Esophagus muscularis mucosa (tissue), 4 donors: ENCODE results near the gene MINK1. TPM values are rescaled to one million over a fixed set of nuclear protein-coding genes. Genes with fewer than 3 reads are reported as not detected.
A peak's percentile ranks its signal among the peaks of the same experiment; 100 is the strongest.
"Not testable (repeated sequence)": the region's sequence is repeated elsewhere in the genome, so short reads cannot be mapped to it uniquely, and the experiment has no call there.

ENCODE experiments used
- DNase-seq: peaks from one replicate; pipeline ENCODE4 v3.0.0-alpha.2; 2017; ENCODE audit errors: extremely low spot score
- H3K27ac ChIP-seq, 4 donors: fragments of 200-600 bp; sonication (generic); replicated peaks in 1 of 4; 1 replicate in 3 of 4; 2 replicates in 1 of 4; pipeline ENCODE4 v1.5.1; 2016 to 2019; ENCODE audit warnings: mild to moderate bottlenecking in 1 of 4
- H3K27me3 ChIP-seq, 4 donors: fragments of 200-600 bp; sonication (generic); one replicate each; pipeline versions ENCODE4 v1.5.1 to v1.6.0; 2016 to 2019
- H3K36me3 ChIP-seq, 4 donors: fragments of 200-600 bp; sonication (generic); one replicate each; pipeline ENCODE4 v1.5.1; 2016 to 2019
- H3K4me1 ChIP-seq, 4 donors: fragments of 200-600 bp; sonication (generic); one replicate each; pipeline ENCODE4 v1.5.1; 2016 to 2019
- H3K4me3 ChIP-seq, 4 donors: fragments of 200-600 bp; sonication (generic); 1 replicate in 2 of 4; 2 replicates in 2 of 4; pipeline ENCODE4 v1.5.1; 2016 to 2019; ENCODE audit warnings: mild to moderate bottlenecking in 4 of 4, moderate library complexity in 1 of 4
- H3K9me3 ChIP-seq, 4 donors: fragments of 200-600 bp; sonication (generic); 1 replicate in 3 of 4; 2 replicates in 1 of 4; pipeline ENCODE4 v1.5.1; 2016 to 2019
- EP300 ChIP-seq: sonication (generic); formaldehyde crosslinking; IDR thresholded peaks from one replicate; pipeline ENCODE4 v1.6.1; 2017; ENCODE audit warnings: antibody characterized with exemption
- POLR2A ChIP-seq: fragments of 450-650 bp; IDR thresholded peaks from one replicate; pipeline ENCODE4 v1.6.1; 2017; ENCODE audit warnings: antibody characterized with exemption, moderate library complexity, mild to moderate bottlenecking, low read depth
- POLR2AphosphoS5 ChIP-seq, 2 donors: sonication (generic); formaldehyde crosslinking; IDR thresholded peaks; one replicate each; pipeline ENCODE4 v1.6.1; 2017; ENCODE audit warnings: antibody characterized with exemption in 2 of 2
- WGBS: methylation state at CpG from one replicate; pipeline ENCODE4 v1.1.5; 2018; 5-methylcytosine and 5-hydroxymethylcytosine counted together
- intact Hi-C: fragments of 100-400 bp; cut with DNase I; formaldehyde crosslinking; loops from one replicate; pipeline ENCODE4 v1.15.1; 2023
- total RNA-seq, 4 donors: library from RNA; depleted of rRNA; stranded (reverse); fragments of >200 nt; gene quantifications; one replicate each; pipeline versions ENCODE4 v1.1.0 to v1.2.1, GENCODE V29; 2016
- TF ChIP-seq, protein P1 (sequence below), 3 experiments: fragments of 200-600 bp in 2 of 3; fragments of 450-650 bp in 1 of 3; sonication (generic) in 2 of 3; IDR thresholded peaks; one replicate each; pipeline ENCODE4 v1.5.1; 2017 to 2019; ENCODE audit warnings: antibody characterized with exemption in 3 of 3, mild to moderate bottlenecking in 2 of 3, moderate library complexity in 1 of 3

MINK1 gene
- total RNA-seq, 4 donors from 2014 or later = 28.8 to 55.2 (median 38.8) TPM

GRCh38 chr17:4854111-4854681 lies 21.1 kb downstream of the MINK1 start:
- intact Hi-C loops = no loop called here
- no peak overlapping the region for H3K4me3 ChIP-seq
- H3K4me1 ChIP-seq = peaks cover 42 to 49% (median 44%) of the 10 kb centered on the region in 4 donors
- peak overlapping the region in 1 of 4 donors; percentile 22 for H3K27ac ChIP-seq
- no peaks in the 10 kb centered on the region for H3K9me3 ChIP-seq
- peaks cover 0 to 15% (median 6%) of the 10 kb centered on the region in 4 donors for H3K36me3 ChIP-seq
- 91% methylated on average over 5 of the region's 5 CpGs for WGBS
- TF ChIP-seq, protein P1, sequence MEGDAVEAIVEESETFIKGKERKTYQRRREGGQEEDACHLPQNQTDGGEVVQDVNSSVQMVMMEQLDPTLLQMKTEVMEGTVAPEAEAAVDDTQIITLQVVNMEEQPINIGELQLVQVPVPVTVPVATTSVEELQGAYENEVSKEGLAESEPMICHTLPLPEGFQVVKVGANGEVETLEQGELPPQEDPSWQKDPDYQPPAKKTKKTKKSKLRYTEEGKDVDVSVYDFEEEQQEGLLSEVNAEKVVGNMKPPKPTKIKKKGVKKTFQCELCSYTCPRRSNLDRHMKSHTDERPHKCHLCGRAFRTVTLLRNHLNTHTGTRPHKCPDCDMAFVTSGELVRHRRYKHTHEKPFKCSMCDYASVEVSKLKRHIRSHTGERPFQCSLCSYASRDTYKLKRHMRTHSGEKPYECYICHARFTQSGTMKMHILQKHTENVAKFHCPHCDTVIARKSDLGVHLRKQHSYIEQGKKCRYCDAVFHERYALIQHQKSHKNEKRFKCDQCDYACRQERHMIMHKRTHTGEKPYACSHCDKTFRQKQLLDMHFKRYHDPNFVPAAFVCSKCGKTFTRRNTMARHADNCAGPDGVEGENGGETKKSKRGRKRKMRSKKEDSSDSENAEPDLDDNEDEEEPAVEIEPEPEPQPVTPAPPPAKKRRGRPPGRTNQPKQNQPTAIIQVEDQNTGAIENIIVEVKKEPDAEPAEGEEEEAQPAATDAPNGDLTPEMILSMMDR (IDR thresholded peaks at IDR 0.05) = no peak
- TF ChIP-seq POLR2A (no peak), EP300 (no peak), POLR2AphosphoS5 (IDR thresholded peaks at IDR 0.05) (no peak)
- H3K27me3 ChIP-seq = no peaks in the 10 kb centered on the region
- DNase-seq = no peak

DNA sequence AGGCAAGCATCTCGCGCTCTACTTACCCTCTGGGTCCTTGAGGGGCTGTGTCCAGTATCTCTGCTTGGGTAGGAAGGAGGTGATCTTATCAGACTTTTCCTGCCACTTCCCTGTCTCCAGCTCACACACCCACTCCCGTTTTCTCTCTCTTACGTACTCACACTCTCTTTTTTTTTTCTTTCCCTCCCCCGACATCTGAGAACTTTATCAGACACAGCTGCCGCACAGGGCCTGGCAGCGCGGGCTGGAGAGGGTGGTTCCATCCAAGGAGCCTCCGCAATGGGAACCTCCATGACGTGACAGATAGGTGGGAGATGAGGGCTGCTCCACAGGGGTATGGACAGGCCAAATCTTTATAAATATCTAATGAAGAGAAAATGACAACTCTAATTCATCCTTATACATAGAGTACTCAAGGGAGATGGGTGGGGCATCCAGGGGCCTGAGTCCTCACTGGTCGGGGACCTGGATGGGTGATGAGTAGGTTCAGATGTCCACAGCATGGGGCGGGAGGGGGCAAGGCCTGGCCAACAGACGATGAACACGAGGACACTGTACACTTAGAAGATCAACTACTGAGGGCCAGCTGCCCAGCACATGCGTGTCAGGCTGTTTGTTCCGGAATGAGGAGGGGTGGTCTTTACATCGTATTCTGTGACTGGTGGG lies 23.3 kb downstream of the MINK1 start:
- intact Hi-C loops = no loop called here

GRCh38 chr17:4856937-4857314 lies 23.8 kb downstream of the MINK1 start:
- WGBS = 86% methylated on average over 7 of the region's 7 CpGs

More for the DNA sequence above, 23.3 kb downstream of the MINK1 start:
- Histone ChIP-seq H3K36me3 (peaks cover 0 to 21% (median 8%) of the 10 kb centered on the region in 4 donors), H3K4me3 (no peak overlapping the region), H3K27ac (peak overlapping the region in 2 of 4 donors; percentile 3 to 22), H3K4me1 (peaks cover 40 to 57% (median 51%) of the 10 kb centered on the region in 4 donors), H3K27me3 (no peaks in the 10 kb centered on the region), H3K9me3 (no peaks in the 10 kb centered on the region)
- 89% methylated on average over 17 of the region's 17 CpGs for WGBS
- no peak for DNase-seq
- TF ChIP-seq, protein P1 (IDR thresholded peaks at IDR 0.05) = no peak
- TF ChIP-seq EP300 = no peak
- TF ChIP-seq POLR2A = no peak
- TF ChIP-seq POLR2AphosphoS5 (IDR thresholded peaks at IDR 0.05) = no peak

GRCh38 chr17:4857347-4857746 lies 24.2 kb downstream of the MINK1 start:
- H3K27me3 ChIP-seq, intact Hi-C loops, H3K9me3 ChIP-seq, DNase-seq, H3K4me3 ChIP-seq: not testable (repeated sequence)
- peaks cover 0 to 21% (median 9%) of the 10 kb centered on the region in 4 donors for H3K36me3 ChIP-seq
- H3K4me1 ChIP-seq = peaks cover 36 to 55% (median 47%) of the 10 kb centered on the region in 4 donors
- H3K27ac ChIP-seq = peak overlapping the region; percentile 19 to 70 (median 52)
- 93% methylated on average over 7 of the region's 7 CpGs for WGBS

More at GRCh38 chr17:4856937-4857314, 23.8 kb downstream of the MINK1 start:
- no peak for TF ChIP-seq POLR2A
- Histone ChIP-seq H3K4me3 (no peak overlapping the region), H3K9me3 (no peaks in the 10 kb centered on the region), H3K4me1 (peaks cover 40 to 58% (median 49%) of the 10 kb centered on the region in 4 donors), H3K36me3 (peaks cover 0 to 21% (median 9%) of the 10 kb centered on the region in 4 donors), H3K27me3 (no peaks in the 10 kb centered on the region), H3K27ac (peak overlapping the region in 2 of 4 donors; percentile 3 to 22)
- no peak for DNase-seq
- intact Hi-C loops = no loop called here

- Histone ChIP-seq H3K4me3 (no peak overlapping the region), H3K27ac (peak overlapping the region; percentile 43 to 70 (median 52)), H3K9me3 (no peaks in the 10 kb centered on the region), H3K36me3 (peaks cover 0 to 21% (median 9%) of the 10 kb centered on the region in 4 donors), H3K27me3 (no peaks in the 10 kb centered on the region), H3K4me1 (peaks cover 36 to 55% (median 46%) of the 10 kb centered on the region in 4 donors)
- TF ChIP-seq POLR2AphosphoS5 (IDR thresholded peaks at IDR 0.05) (peak in 1 of 2 donors; percentile 7), POLR2A (no peak)
- WGBS = 57% methylated on average over 7 of the region's 7 CpGs
- no peak for DNase-seq
- intact Hi-C loops = no loop called here
Observed at GRCh38 chr17:4858068-4858881, 25.1 kb downstream of the MINK1 start.

DNA sequence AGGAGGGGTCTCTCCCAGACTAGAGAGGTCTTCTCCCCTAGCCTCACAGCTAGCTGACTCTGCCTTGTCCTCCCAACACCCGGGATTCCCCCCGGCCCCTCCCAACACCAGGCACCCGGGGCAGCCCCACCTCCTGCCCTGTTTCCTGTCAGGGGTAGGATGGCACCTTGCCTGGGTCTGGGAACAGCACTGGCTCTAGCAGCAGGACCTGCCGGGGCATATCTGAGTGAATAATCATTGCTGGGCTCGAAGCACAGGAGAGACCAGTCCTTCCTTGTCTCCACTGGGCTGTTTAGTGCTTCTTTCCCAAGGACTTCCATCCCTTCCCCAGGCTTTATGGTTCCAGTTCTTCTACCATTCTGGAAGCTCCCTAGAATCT lies 25.7 kb downstream of the MINK1 start:
- no peak for DNase-seq
- TF ChIP-seq EP300 (no peak), POLR2A (no peak), POLR2AphosphoS5 (IDR thresholded peaks at IDR 0.05) (peak; percentile 15 to 41)
- TF ChIP-seq, protein P1 (IDR thresholded peaks at IDR 0.05) = no peak
- H3K27me3 ChIP-seq = no peaks in the 10 kb centered on the region
- no peak overlapping the region for H3K4me3 ChIP-seq
- peaks cover 0 to 19% (median 9%) of the 10 kb centered on the region in 4 donors for H3K36me3 ChIP-seq
- H3K9me3 ChIP-seq = no peaks in the 10 kb centered on the region
- peaks cover 36 to 55% (median 46%) of the 10 kb centered on the region in 4 donors for H3K4me1 ChIP-seq
- peak overlapping the region; percentile 43 to 66 (median 52) for H3K27ac ChIP-seq
- intact Hi-C loops = no loop called here
- 20% methylated on average over 5 of the region's 5 CpGs for WGBS
